Fibroblast of mammary gland (primary cell): Measurements from ENCODE around the gene TAS1R1.

Experiments used
- DNase-seq: peaks from one replicate; pipeline ENCODE4 v3.0.0-alpha.2; 2010; ENCODE audit warnings: low read depth
- H3K4me3 ChIP-seq: 2 replicates; pipeline ENCODE4 v1.5.1; 2011; ENCODE audit warnings: low read depth, mild to moderate bottlenecking, low read length, moderate library complexity; ENCODE audit not compliant: control insufficient read depth
- TF ChIP-seq, protein P1 (sequence below): conservative IDR thresholded peaks from 2 replicates; pipeline ENCODE4 v1.5.1; 2011; ENCODE audit warnings: low read depth, low read length, inconsistent platforms; ENCODE audit not compliant: control insufficient read depth, insufficient read depth

Gene TAS1R1

DNA sequence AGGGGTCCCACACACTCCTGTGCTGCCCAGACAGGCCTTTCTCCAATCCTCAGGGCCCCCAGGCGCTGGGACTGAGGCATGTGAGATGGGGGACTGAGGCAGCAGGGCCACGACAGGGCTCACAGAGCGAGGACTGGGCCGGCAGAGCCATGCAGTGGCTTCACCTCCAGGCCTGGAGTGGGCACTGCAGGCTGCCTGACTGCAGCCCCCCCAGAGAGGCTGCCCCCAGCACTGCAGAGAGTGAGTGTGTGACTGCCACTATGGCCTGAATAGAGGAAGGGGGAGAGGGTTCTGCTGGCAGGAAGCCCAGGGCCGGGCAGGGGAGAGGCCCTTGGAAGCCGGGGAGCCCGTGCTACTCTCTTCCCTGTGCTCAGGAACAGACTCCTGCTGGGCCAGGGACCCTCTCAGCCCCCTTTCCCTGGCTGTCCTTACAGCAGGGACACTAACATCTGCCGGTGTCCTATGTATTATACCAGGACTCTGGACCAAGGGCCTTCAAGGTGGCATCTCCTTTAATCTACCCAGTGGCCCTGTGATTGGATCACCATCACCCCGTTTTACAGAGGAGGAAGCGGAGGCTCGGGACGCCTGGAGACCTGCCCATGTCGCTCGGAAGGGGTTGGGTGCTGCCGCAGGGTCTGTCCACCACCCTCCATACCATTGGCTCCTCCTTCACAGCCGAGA lies 43.4 kb upstream of the TAS1R1 start:
- no peak for DNase-seq
- TF ChIP-seq, protein P1, sequence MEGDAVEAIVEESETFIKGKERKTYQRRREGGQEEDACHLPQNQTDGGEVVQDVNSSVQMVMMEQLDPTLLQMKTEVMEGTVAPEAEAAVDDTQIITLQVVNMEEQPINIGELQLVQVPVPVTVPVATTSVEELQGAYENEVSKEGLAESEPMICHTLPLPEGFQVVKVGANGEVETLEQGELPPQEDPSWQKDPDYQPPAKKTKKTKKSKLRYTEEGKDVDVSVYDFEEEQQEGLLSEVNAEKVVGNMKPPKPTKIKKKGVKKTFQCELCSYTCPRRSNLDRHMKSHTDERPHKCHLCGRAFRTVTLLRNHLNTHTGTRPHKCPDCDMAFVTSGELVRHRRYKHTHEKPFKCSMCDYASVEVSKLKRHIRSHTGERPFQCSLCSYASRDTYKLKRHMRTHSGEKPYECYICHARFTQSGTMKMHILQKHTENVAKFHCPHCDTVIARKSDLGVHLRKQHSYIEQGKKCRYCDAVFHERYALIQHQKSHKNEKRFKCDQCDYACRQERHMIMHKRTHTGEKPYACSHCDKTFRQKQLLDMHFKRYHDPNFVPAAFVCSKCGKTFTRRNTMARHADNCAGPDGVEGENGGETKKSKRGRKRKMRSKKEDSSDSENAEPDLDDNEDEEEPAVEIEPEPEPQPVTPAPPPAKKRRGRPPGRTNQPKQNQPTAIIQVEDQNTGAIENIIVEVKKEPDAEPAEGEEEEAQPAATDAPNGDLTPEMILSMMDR = no peak
- no peak overlapping the region for H3K4me3 ChIP-seq

DNA sequence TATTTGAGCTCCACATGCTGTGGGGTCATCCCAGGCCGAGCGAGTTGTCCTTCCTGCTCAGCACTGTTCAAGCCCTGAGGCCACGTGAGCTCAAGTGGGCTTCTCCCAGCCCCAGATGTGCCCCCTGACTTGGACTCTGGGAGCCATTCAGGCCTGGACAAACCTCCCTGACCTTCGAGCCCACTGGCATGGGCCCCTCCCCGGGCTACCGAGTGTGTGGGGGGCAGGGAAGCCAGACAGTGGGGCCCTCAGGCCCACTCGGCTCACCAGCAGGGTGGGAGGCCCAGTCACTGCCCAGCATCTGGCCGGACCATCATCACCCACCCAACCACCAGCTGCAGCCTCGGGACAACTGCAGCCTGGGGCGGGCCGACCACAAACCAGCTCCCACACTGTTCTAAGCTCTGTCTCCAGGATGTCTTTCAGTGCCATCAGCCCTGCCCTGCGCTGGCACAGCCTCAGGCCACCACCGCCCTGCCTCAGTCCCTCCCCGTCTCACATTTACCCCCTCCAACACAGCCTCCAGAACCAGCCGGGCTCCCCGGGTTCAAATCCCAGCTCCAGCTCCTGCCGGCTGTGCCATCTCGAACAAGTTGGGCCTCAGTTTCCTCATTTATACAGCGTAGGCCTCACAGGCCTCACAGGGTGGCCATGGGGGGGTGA lies 42.7 kb upstream of the TAS1R1 start:
- no peak for DNase-seq
- TF ChIP-seq, protein P1 = no peak
- no peak overlapping the region for H3K4me3 ChIP-seq

DNA sequence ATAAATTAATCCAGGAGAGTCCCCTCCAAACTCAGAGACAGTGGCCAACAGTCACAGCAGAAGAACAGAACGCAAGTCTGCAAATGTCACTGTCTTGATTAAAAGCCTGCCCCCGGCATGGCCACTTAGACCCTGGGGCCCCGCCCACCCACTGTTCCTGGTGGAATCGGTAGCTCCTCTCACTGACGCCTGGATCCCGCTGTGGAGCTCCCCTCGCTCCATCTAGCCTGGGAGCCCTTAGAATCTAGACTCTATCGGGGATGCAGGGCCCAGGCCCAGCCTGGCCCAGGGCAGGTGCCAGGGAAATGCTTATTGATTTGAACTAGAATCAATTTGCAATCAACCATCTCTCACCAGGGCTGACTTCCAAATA lies 42.2 kb upstream of the TAS1R1 start:
- no peak overlapping the region for H3K4me3 ChIP-seq
- no peak for DNase-seq
- TF ChIP-seq, protein P1 = no peak

GRCh38 chr1:6513320-6513801 lies 41.7 kb upstream of the TAS1R1 start:
- TF ChIP-seq, protein P1 = no peak
- DNase-seq = no peak
- no peak overlapping the region for H3K4me3 ChIP-seq

- DNase-seq = no peak
- TF ChIP-seq, protein P1 = no peak
- H3K4me3 ChIP-seq = no peak overlapping the region
These were observed 39.3 kb upstream of the TAS1R1 start for GRCh38 chr1:6515771-6516170.

- TF ChIP-seq, protein P1 = no peak
- no peak overlapping the region for H3K4me3 ChIP-seq
These were observed 37.7 kb upstream of the TAS1R1 start for GRCh38 chr1:6517435-6517851.

More at GRCh38 chr1:6517435-6517851, 37.7 kb upstream of the TAS1R1 start:
- no peak for DNase-seq
